Mesenchymal stem cell (in vitro differentiated cells and primary cell): ENCODE data around the gene FGB.

Experiments
- DNase-seq: peaks from one replicate; pipeline ENCODE4 v3.0.0-alpha.2; 2013
- H2AFZ ChIP-seq: one replicate; pipeline ENCODE4 v1.6.1; 2013; ENCODE audit warnings: low read depth, mild to moderate bottlenecking, control low read depth, inconsistent platforms, low read length, moderate library complexity
- H2AK5ac ChIP-seq: 2 replicates; pipeline ENCODE4 v1.6.1; 2013; ENCODE audit warnings: low read length, moderate library complexity, mild to moderate bottlenecking, inconsistent platforms; ENCODE audit not compliant: severe bottlenecking
- H2BK120ac ChIP-seq: one replicate; pipeline ENCODE4 v1.6.1; 2013; ENCODE audit warnings: low read depth, mild to moderate bottlenecking, inconsistent platforms, low read length, moderate library complexity
- H2BK12ac ChIP-seq, 2 experiments: one replicate each; pipeline ENCODE4 v1.6.1; 2013; ENCODE audit warnings: inconsistent platforms in 2 of 2, low read length in 2 of 2, mild to moderate bottlenecking in 2 of 2, moderate library complexity in 2 of 2, control low read depth in 1 of 2
- H2BK15ac ChIP-seq: one replicate; pipeline ENCODE4 v1.6.1; 2013; ENCODE audit warnings: mild to moderate bottlenecking, low read depth, inconsistent platforms; ENCODE audit not compliant: poor library complexity, severe bottlenecking
- H2BK5ac ChIP-seq: 2 replicates; pipeline ENCODE4 v1.6.1; 2013; ENCODE audit warnings: low read depth, mild to moderate bottlenecking, low read length, control low read depth, inconsistent platforms; ENCODE audit not compliant: poor library complexity, severe bottlenecking
- H3K14ac ChIP-seq, 2 experiments: one replicate each; pipeline ENCODE4 v1.6.1; 2013; ENCODE audit warnings: inconsistent platforms in 2 of 2, low read length in 2 of 2, control low read depth in 1 of 2, mild to moderate bottlenecking in 1 of 2, moderate library complexity in 1 of 2
- H3K18ac ChIP-seq, 2 experiments: one replicate each; pipeline ENCODE4 v1.6.1; 2013; ENCODE audit warnings: inconsistent platforms in 2 of 2, low read length in 2 of 2, control low read depth in 1 of 2, low read depth in 1 of 2, mild to moderate bottlenecking in 1 of 2
- H3K23ac ChIP-seq, 2 experiments: one replicate each; pipeline ENCODE4 v1.6.1; 2013; ENCODE audit warnings: inconsistent platforms in 2 of 2, low read length in 2 of 2, mild to moderate bottlenecking in 2 of 2, moderate library complexity in 2 of 2, control low read depth in 1 of 2
- H3K27ac ChIP-seq: 2 replicates; pipeline ENCODE4 v1.5.1; 2013; ENCODE audit warnings: mild to moderate bottlenecking, moderate library complexity, low read length, control low read depth, inconsistent platforms; ENCODE audit not compliant: poor library complexity, severe bottlenecking
- H3K27me3 ChIP-seq, 2 experiments: 2 replicates each; pipeline versions ENCODE4 v1.6.1 to v1.7.0; 2013; ENCODE audit warnings: low read length in 2 of 2, mild to moderate bottlenecking in 2 of 2, moderate library complexity in 2 of 2, control low read depth in 1 of 2, inconsistent platforms in 1 of 2; ENCODE audit not compliant: control insufficient read depth in 1 of 2, insufficient read depth in 1 of 2
- H3K36me3 ChIP-seq, 2 experiments: 2 replicates each; pipeline versions ENCODE4 v1.6.1 to v1.7.0; 2013; ENCODE audit warnings: low read length in 2 of 2, control low read depth in 1 of 2, inconsistent platforms in 1 of 2, low read depth in 1 of 2, mild to moderate bottlenecking in 1 of 2; ENCODE audit not compliant: insufficient read depth in 2 of 2, control insufficient read depth in 1 of 2
- H3K4ac ChIP-seq, 2 experiments: one replicate each; pipeline ENCODE4 v1.6.1; 2013; ENCODE audit warnings: inconsistent platforms in 2 of 2, low read length in 2 of 2, mild to moderate bottlenecking in 2 of 2, moderate library complexity in 2 of 2, control low read depth in 1 of 2, low read depth in 1 of 2
- H3K4me1 ChIP-seq: 2 replicates; pipeline ENCODE4 v1.6.1; 2013; ENCODE audit warnings: low read depth, low read length, control low read depth; ENCODE audit not compliant: control insufficient read depth, insufficient read depth
- H3K4me2 ChIP-seq: 2 replicates; pipeline ENCODE4 v1.6.1; 2013; ENCODE audit warnings: low read length, mild to moderate bottlenecking, inconsistent platforms; ENCODE audit not compliant: poor library complexity, severe bottlenecking
- H3K4me3 ChIP-seq, 2 experiments: 2 replicates each; pipeline versions ENCODE4 v1.5.1 to v1.7.0; 2013; ENCODE audit warnings: low read length in 2 of 2, mild to moderate bottlenecking in 2 of 2, control low read depth in 1 of 2, low read depth in 1 of 2; ENCODE audit not compliant: insufficient read depth in 1 of 2
- H3K79me1 ChIP-seq: replicated peaks from 2 replicates; pipeline ENCODE4 v1.6.1; 2013; ENCODE audit warnings: mild to moderate bottlenecking, control low read depth, low read length, inconsistent platforms; ENCODE audit not compliant: poor library complexity, severe bottlenecking
- H3K9ac ChIP-seq: 2 replicates; pipeline ENCODE4 v1.7.0; 2013; ENCODE audit warnings: mild to moderate bottlenecking, low read length, moderate library complexity
- H3K9me3 ChIP-seq: 2 replicates; pipeline ENCODE4 v1.7.0; 2013; ENCODE audit warnings: mild to moderate bottlenecking, low read length; ENCODE audit not compliant: control insufficient read depth
- H4K8ac ChIP-seq: one replicate; pipeline ENCODE4 v1.6.1; 2013; ENCODE audit warnings: inconsistent platforms, mild to moderate bottlenecking, low read length, moderate library complexity
- H4K91ac ChIP-seq: one replicate; pipeline ENCODE4 v1.6.1; 2013; ENCODE audit warnings: mild to moderate bottlenecking, low read length, inconsistent platforms
- WGBS: methylation state at CpG from one replicate; pipeline ENCODE4 v1.1.7; 2013; ENCODE audit warnings: mixed read lengths; 5-methylcytosine and 5-hydroxymethylcytosine counted together

The FGB gene

DNA sequence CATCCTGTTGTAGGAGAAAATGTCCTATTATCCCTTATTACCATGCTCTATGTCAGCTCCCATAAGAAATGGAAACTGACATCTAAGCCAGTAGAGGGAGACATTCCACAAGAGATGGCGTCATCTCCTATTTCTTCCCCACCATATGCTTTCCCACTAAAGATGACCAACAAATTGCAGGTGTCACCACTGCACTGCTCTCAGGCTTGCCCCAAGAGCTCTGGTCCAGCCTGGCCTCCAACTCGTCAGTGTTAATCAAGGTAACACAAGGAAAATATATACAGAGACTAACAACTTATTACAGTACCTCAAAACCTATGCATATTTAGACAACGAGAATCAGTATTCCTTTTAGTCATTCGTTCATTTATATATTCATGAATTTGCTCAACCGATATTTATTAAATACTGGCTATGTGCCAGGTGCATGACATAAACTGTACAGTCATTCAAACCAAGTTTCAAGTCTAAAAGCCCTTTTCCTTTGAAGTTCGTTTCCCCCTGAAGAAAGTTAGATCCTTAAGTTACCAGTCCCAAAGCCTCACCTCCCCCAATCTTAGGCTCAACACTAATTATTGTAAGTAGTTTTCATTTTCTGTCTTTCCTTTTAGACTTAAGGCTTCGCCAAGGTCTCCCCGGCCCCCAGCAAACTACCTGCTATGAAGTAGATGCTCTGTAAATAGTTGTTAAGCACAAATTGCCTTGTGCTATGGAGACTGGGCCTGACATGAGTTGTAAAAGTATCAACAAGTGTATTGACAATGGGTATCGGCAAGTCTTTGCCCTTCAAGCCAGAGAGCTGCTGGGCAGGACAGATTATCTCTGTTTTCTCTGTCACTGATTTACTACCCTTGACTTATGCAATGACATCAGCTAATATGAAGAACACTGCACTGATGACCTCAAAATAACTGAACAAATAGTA lies 3.1 kb upstream of the FGB start:
- WGBS: 70% methylated on average over 8 of the region's 9 CpGs
- Histone ChIP-seq H2BK12ac (no peak overlapping the region), H3K18ac (no peak overlapping the region), H4K8ac (no peak overlapping the region), H3K27me3 (no peaks in the 10 kb centered on the region), H3K9ac (no peak overlapping the region), H3K27ac (peak overlapping the region; percentile 1), H4K91ac (no peak overlapping the region), H3K79me1 (no peaks in the 10 kb centered on the region), H3K23ac (no peak overlapping the region), H3K4ac (no peak overlapping the region), H3K14ac (no peak overlapping the region), H3K4me2 (no peak overlapping the region), H2AFZ (no peak overlapping the region), H3K9me3 (no peaks in the 10 kb centered on the region), H2AK5ac (no peak overlapping the region), H2BK15ac (no peak overlapping the region), H3K4me3 (no peak overlapping the region), H3K36me3 (no peaks in the 10 kb centered on the region), H2BK5ac (no peak overlapping the region), H3K4me1 (no peaks in the 10 kb centered on the region), H2BK120ac (no peak overlapping the region)
- peak; percentile 63 for DNase-seq

DNA sequence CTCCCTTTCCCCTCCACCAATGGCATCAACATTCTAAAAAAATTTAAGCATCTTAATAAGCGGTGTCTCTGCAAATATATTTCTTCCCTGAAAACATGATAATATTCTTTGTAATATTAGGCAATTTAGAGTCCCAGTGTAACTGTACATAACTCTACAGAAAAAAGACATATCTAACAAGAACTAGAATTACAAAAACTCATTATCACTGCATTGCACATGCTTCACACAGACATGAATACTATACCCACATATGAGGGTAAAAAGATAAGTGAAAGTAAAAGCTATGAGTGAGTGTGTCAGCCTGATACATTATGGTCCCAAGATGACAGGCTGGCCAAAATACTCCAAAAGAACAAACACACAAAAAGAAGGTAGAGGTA lies 2.4 kb upstream of the FGB start:
- no peak overlapping the region for H2AFZ ChIP-seq
- H4K8ac ChIP-seq: no peak overlapping the region
- no peaks in the 10 kb centered on the region for H3K4me1 ChIP-seq
- H2BK120ac ChIP-seq: no peak overlapping the region
- WGBS: no CpG with 5 or more reads among the region's 1 CpG
- H3K4me2 ChIP-seq: no peak overlapping the region
- no peak overlapping the region for H3K18ac ChIP-seq
- H3K27ac ChIP-seq: peak overlapping the region; percentile 43
- no peak overlapping the region for H3K4ac ChIP-seq
- no peak overlapping the region for H2BK12ac ChIP-seq
- H3K9me3 ChIP-seq: no peaks in the 10 kb centered on the region
- H4K91ac ChIP-seq: no peak overlapping the region
- H2AK5ac ChIP-seq: no peak overlapping the region
- H3K27me3 ChIP-seq: no peaks in the 10 kb centered on the region
- H3K36me3 ChIP-seq: no peaks in the 10 kb centered on the region
- H2BK15ac ChIP-seq: no peak overlapping the region
- no peak overlapping the region for H2BK5ac ChIP-seq
- H3K23ac ChIP-seq: no peak overlapping the region
- DNase-seq: no peak
- H3K9ac ChIP-seq: no peak overlapping the region
- no peaks in the 10 kb centered on the region for H3K79me1 ChIP-seq
- H3K4me3 ChIP-seq: no peak overlapping the region
- no peak overlapping the region for H3K14ac ChIP-seq

DNA sequence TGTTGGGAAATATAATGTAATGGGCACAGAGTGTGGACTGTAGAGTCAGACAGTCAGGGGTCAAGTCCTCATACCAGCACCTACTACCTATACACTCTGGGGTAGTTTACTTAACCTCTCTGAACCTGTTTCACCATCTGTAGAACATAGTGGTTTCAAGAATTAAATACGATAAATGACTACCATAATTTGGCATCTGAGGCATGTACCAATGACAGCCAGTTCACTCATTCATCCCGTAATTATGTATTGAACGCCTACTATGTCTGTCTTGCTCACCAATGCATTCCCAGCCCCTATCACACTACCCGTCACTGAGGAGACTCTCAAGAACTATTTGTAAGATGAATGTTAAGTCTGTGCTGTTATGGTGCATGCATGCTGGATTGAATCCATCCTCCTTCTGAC lies 2.0 kb upstream of the FGB start:
- Histone ChIP-seq H3K4me3 (no peak overlapping the region), H2BK120ac (no peak overlapping the region), H4K91ac (no peak overlapping the region), H4K8ac (no peak overlapping the region), H2BK12ac (no peak overlapping the region), H2AK5ac (no peak overlapping the region), H2BK5ac (no peak overlapping the region), H3K23ac (no peak overlapping the region), H3K14ac (no peak overlapping the region), H3K4me1 (peaks cover 2% of the 10 kb centered on the region), H3K9ac (no peak overlapping the region), H3K36me3 (peaks cover 0 to 3% of the 10 kb centered on the region in 2 experiments), H2BK15ac (no peak overlapping the region), H3K18ac (no peak overlapping the region), H3K27me3 (no peaks in the 10 kb centered on the region), H3K9me3 (no peaks in the 10 kb centered on the region), H3K4ac (no peak overlapping the region), H3K4me2 (no peak overlapping the region), H2AFZ (no peak overlapping the region), H3K79me1 (no peaks in the 10 kb centered on the region), H3K27ac (peak overlapping the region; percentile 43)
- DNase-seq: no peak
- 70% methylated on average over 3 of the region's 4 CpGs for WGBS

DNA sequence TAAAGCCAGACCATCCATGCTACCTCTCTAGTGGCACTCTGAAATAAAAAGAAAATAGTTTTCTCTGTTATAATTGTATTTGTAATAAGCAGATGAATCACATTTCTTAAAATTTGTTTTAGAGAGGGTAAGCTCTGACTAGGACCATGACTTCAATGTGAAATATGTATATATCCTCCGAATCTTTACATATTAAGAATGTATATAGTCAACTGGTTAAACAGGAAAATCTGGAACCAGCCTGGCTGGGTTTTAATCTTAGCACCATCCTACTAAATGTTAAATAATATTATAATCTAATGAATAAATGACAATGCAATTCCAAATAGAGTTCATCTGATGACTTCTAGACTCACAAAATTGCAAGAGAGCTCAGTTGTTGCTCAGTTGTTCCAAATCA lies 1.5 kb downstream of the FGB start:
- no peak overlapping the region for H3K4me2 ChIP-seq
- no peaks in the 10 kb centered on the region for H3K79me1 ChIP-seq
- no peak overlapping the region for H3K27ac ChIP-seq
- H2BK120ac ChIP-seq: no peak overlapping the region
- no peak overlapping the region for H3K23ac ChIP-seq
- H2BK12ac ChIP-seq: no peak overlapping the region
- H3K27me3 ChIP-seq: no peaks in the 10 kb centered on the region
- H3K4ac ChIP-seq: no peak overlapping the region
- no peaks in the 10 kb centered on the region for H3K9me3 ChIP-seq
- H3K36me3 ChIP-seq: peaks cover 0 to 4% of the 10 kb centered on the region in 2 experiments
- H2AK5ac ChIP-seq: no peak overlapping the region
- H3K9ac ChIP-seq: no peak overlapping the region
- peaks cover 4% of the 10 kb centered on the region for H3K4me1 ChIP-seq
- no peak overlapping the region for H3K14ac ChIP-seq
- no peak overlapping the region for H4K8ac ChIP-seq
- H3K18ac ChIP-seq: no peak overlapping the region
- DNase-seq: no peak
- H2BK15ac ChIP-seq: no peak overlapping the region
- H2BK5ac ChIP-seq: no peak overlapping the region
- H4K91ac ChIP-seq: no peak overlapping the region
- H2AFZ ChIP-seq: no peak overlapping the region
- no peak overlapping the region for H3K4me3 ChIP-seq
- WGBS: no CpG with 5 or more reads among the region's 1 CpG
